DMS 273 (cell line): ENCODE results near the gene PRDX5.
"Not testable (repeated sequence)": the region's sequence is repeated elsewhere in the genome, so short reads cannot be mapped to it uniquely, and the experiment has no call there.

ENCODE experiments used
- DNase-seq: peaks from one replicate; lab custom pipeline; 2025; ENCODE audit not compliant: unreplicated experiment; lab: John Stamatoyannopoulos, UW

PRDX5 gene

GRCh38 chr11:64305075-64305690, 12.7 kb upstream of the PRDX5 start, which contains the start of gene ESRRA:
ESRRA (plus strand) TSS chr11:64305524; CDS start chr11:64307180, 1,656 bp downstream.
- peak; percentile 100 for DNase-seq

- peak; percentile 64 for DNase-seq
These were observed 12.0 kb upstream of the PRDX5 start for GRCh38 chr11:64305691-64306562.

- no peak for DNase-seq
These were observed 11.4 kb upstream of the PRDX5 start for GRCh38 chr11:64306563-64306875.

- peak; percentile 31 for DNase-seq
These were observed 10.9 kb upstream of the PRDX5 start for GRCh38 chr11:64306876-64307622.

GRCh38 chr11:64307795-64308194, 10.1 kb upstream of the PRDX5 start:
- not testable (repeated sequence) for DNase-seq

- no peak for DNase-seq
These were observed 5.0 kb upstream of the PRDX5 start for GRCh38 chr11:64312947-64313346.

- no peak for DNase-seq
These were observed 4.3 kb upstream of the PRDX5 start for GRCh38 chr11:64313491-64314145.

GRCh38 chr11:64314146-64314804, 3.6 kb upstream of the PRDX5 start:
- no peak for DNase-seq

GRCh38 chr11:64314805-64315561, 2.9 kb upstream of the PRDX5 start:
- no peak for DNase-seq

- not testable (repeated sequence) for DNase-seq
These were observed 2.0 kb upstream of the PRDX5 start for GRCh38 chr11:64315667-64316526.

- peak; percentile 75 for DNase-seq
These were observed 1.1 kb upstream of the PRDX5 start for GRCh38 chr11:64316672-64317324.

GRCh38 chr11:64317325-64317960, 478 bp upstream of the PRDX5 start, which contains the start of gene TRMT112:
TRMT112 (minus strand) TSS chr11:64317559; CDS start chr11:64317526, 33 bp downstream.
- DNase-seq = peak; percentile 95

GRCh38 chr11:64318766-64319761, 1.1 kb downstream of the PRDX5 start:
- DNase-seq = no peak

GRCh38 chr11:64320556-64320955, 2.6 kb downstream of the PRDX5 start:
- no peak for DNase-seq

- no peak for DNase-seq
These were observed 3.1 kb downstream of the PRDX5 start for GRCh38 chr11:64321026-64321425.

GRCh38 chr11:64321533-64321932, 3.6 kb downstream of the PRDX5 start:
- no peak for DNase-seq

- DNase-seq = no peak
These were observed 5.0 kb downstream of the PRDX5 start for GRCh38 chr11:64322925-64323260.
